OCI-LY7 (cell line): Measurements from ENCODE around the gene UNC5A.

Experiments
- CTCF ChIP-seq: fragments of 200-600 bp; sonication (generic); conservative IDR thresholded peaks from 2 replicates; pipeline ENCODE4 v1.5.1; 2014; ENCODE audit warnings: mild to moderate bottlenecking, antibody characterized with exemption, low read length, moderate library complexity, mixed read lengths
- EZH2phosphoT487 ChIP-seq: fragments of 200-600 bp; sonication (generic); IDR thresholded peaks from 2 replicates; pipeline ENCODE4 v1.6.1; 2018; ENCODE audit warnings: low read depth, borderline replicate concordance, mild to moderate bottlenecking, mixed run types, antibody characterized with exemption, low read length, moderate library complexity, mixed read lengths

DNA sequence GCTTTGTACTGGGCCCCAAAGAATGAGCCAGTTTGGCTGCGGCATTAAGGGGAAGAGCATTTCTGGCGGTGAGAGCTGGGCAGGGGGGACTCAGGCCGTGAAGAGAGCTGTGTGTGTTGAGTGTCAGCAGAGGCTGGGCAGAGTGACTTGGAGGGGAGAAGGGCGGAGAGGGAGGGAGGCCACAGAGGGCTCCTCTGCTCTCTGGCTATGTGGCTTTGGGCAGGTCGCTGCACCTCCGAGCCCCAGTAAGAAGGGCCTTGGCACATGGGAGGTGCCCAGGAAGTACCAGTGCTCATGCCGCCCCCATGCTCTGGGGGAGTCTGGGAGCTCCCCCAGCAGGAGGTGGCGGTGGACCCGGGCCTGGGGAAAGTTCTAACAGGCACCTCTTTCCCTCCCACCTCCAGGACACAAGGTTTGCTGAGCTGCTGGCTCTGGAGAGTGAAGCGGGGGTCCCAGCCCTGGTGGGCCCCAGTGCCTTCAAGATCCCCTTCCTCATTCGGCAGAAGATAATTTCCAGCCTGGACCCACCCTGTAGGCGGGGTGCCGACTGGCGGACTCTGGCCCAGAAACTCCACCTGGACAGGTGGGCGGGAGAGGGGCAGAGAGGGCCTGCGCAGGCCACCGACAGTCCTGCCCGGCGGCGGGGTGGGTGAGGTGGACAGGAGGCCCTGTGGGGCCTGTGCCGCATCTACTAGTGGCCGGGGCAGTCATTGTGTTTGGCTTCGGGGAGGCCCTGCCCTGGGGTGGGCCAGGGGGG lies 68.7 kb downstream of the UNC5A start:
- TF ChIP-seq CTCF (no peak), EZH2phosphoT487 (no peak)
